Stimulated activated CD4-positive, alpha-beta T cell treated with anti-CD3 and anti-CD28 coated beads, TNF-alpha, amount 100 ng/mL, for 24 hours (primary cell): ENCODE data around the gene UPF1.

Source experiments
- DNase-seq, 3 experiments: peaks; one replicate each; pipeline ENCODE4 v3.0.0-alpha.2; 2020; ENCODE audit warnings: low read depth in 3 of 3

The UPF1 gene

GRCh38 chr19:18840288-18841267 lies 8.8 kb downstream of the UPF1 start:
- no peak for DNase-seq

GRCh38 chr19:18841400-18841799 lies 9.6 kb downstream of the UPF1 start:
- DNase-seq: no peak

- no peak for DNase-seq
Measured at GRCh38 chr19:18842166-18842565, 10.4 kb downstream of the UPF1 start.

- no peak for DNase-seq
Measured at GRCh38 chr19:18843960-18844359, 12.2 kb downstream of the UPF1 start.

- DNase-seq: no peak
Measured at GRCh38 chr19:18844806-18845329, 13.1 kb downstream of the UPF1 start.

GRCh38 chr19:18845961-18846360 lies 14.2 kb downstream of the UPF1 start:
- DNase-seq: no peak

GRCh38 chr19:18846862-18847548 lies 15.2 kb downstream of the UPF1 start:
- DNase-seq: peak; percentile 41 to 56 (median 53)

- no peak for DNase-seq
Measured at GRCh38 chr19:18847549-18848463, 16.0 kb downstream of the UPF1 start.

- DNase-seq: no peak
Measured at GRCh38 chr19:18848878-18849661, 17.3 kb downstream of the UPF1 start.

GRCh38 chr19:18849838-18850400 lies 18.2 kb downstream of the UPF1 start:
- DNase-seq: no peak

GRCh38 chr19:18850471-18851375 lies 19.0 kb downstream of the UPF1 start:
- no peak for DNase-seq

GRCh38 chr19:18851673-18852325 lies 20.0 kb downstream of the UPF1 start:
- DNase-seq: no peak

GRCh38 chr19:18852648-18853047 lies 20.9 kb downstream of the UPF1 start:
- DNase-seq: no peak

- no peak for DNase-seq
Measured at GRCh38 chr19:18853755-18854427, 22.1 kb downstream of the UPF1 start.

GRCh38 chr19:18854982-18855381 lies 23.2 kb downstream of the UPF1 start:
- no peak for DNase-seq

- DNase-seq: no peak
Measured at GRCh38 chr19:18855647-18856384, 24.1 kb downstream of the UPF1 start.

- no peak for DNase-seq
Measured at GRCh38 chr19:18856385-18857126, 24.8 kb downstream of the UPF1 start.
